Measurements from ENCODE around the gene THG1L.

The THG1L gene

GRCh38 chr5:157747766-157748700 is 16.8 kb downstream of the THG1L start:
- no peak overlapping the region for H3K4me3 ChIP-seq (ENCODE audit: low read length, poor library complexity, severe bottlenecking)
- no peaks in the 10 kb centered on the region for H3F3A ChIP-seq (ENCODE audit: low read depth)
- no peaks in the 10 kb centered on the region for H3K27me3 ChIP-seq (ENCODE audit: insufficient read depth, low read length, poor library complexity, severe bottlenecking)
- peaks cover 12% of the 10 kb centered on the region; the same call in 1 of the 2 replicates for H3K79me2 ChIP-seq (ENCODE audit: insufficient read depth, low read length)
- H2AFZ ChIP-seq (ENCODE audit: low read length): no peak overlapping the region
- TF ChIP-seq CTCF (conservative IDR thresholded peaks at IDR 0.05; ENCODE audit: low read length) (no peak), EZH2phosphoT487 (IDR thresholded peaks at IDR 0.05; ENCODE audit: borderline replicate concordance) (no peak)
- H3K9me2 ChIP-seq (replicated peaks; ENCODE audit: low read depth, low read length): no peaks in the 10 kb centered on the region
- no peaks in the 10 kb centered on the region for H3K9me3 ChIP-seq (ENCODE audit: insufficient read depth, low read depth, low read length)
- H3K36me3 ChIP-seq (ENCODE audit: insufficient read depth, low read length): no peaks in the 10 kb centered on the region
- H3K9ac ChIP-seq (ENCODE audit: low read depth, low read length, poor library complexity, severe bottlenecking): no peak overlapping the region
- H3K4me1 ChIP-seq (ENCODE audit: insufficient read depth, low read length, poor library complexity, severe bottlenecking): peaks cover 16% of the 10 kb centered on the region
- H3K4me2 ChIP-seq (ENCODE audit: low read depth, low read length, poor library complexity, severe bottlenecking): peak overlapping the region; percentile 7
- no peaks in the 10 kb centered on the region for H4K20me1 ChIP-seq (ENCODE audit: insufficient read depth, low read length, poor library complexity, severe bottlenecking)

GRCh38 chr5:157748760-157749461 is 17.7 kb downstream of the THG1L start:
- Histone ChIP-seq H3K9ac (ENCODE audit: low read depth, low read length, poor library complexity, severe bottlenecking) (no peak overlapping the region), H3K4me2 (ENCODE audit: low read depth, low read length, poor library complexity, severe bottlenecking) (no peak overlapping the region), H3K4me3 (ENCODE audit: low read length, poor library complexity, severe bottlenecking) (no peak overlapping the region), H3K4me1 (ENCODE audit: insufficient read depth, low read length, poor library complexity, severe bottlenecking) (peaks cover 14% of the 10 kb centered on the region), H3K36me3 (ENCODE audit: insufficient read depth, low read length) (peaks cover under 1% of the 10 kb centered on the region; the same call in 1 of the 2 replicates), H3K9me2 (replicated peaks; ENCODE audit: low read depth, low read length) (no peaks in the 10 kb centered on the region), H3K79me2 (ENCODE audit: insufficient read depth, low read length) (peaks cover 12% of the 10 kb centered on the region; the same call in 1 of the 2 replicates), H2AFZ (ENCODE audit: low read length) (no peak overlapping the region), H3K27me3 (ENCODE audit: insufficient read depth, low read length, poor library complexity, severe bottlenecking) (no peaks in the 10 kb centered on the region), H3K9me3 (ENCODE audit: insufficient read depth, low read depth, low read length) (no peaks in the 10 kb centered on the region), H3F3A (ENCODE audit: low read depth) (no peaks in the 10 kb centered on the region), H4K20me1 (ENCODE audit: insufficient read depth, low read length, poor library complexity, severe bottlenecking) (no peaks in the 10 kb centered on the region)
- TF ChIP-seq CTCF (conservative IDR thresholded peaks at IDR 0.05; ENCODE audit: low read length) (no peak), EZH2phosphoT487 (IDR thresholded peaks at IDR 0.05; ENCODE audit: borderline replicate concordance) (no peak)

GRCh38 chr5:157749462-157749799 is 18.2 kb downstream of the THG1L start:
- Histone ChIP-seq H3K36me3 (ENCODE audit: insufficient read depth, low read length) (peaks cover 3% of the 10 kb centered on the region; the same call in 1 of the 2 replicates), H3K9me3 (ENCODE audit: insufficient read depth, low read depth, low read length) (no peaks in the 10 kb centered on the region), H3K9ac (ENCODE audit: low read depth, low read length, poor library complexity, severe bottlenecking) (no peak overlapping the region), H3F3A (ENCODE audit: low read depth) (no peaks in the 10 kb centered on the region), H2AFZ (ENCODE audit: low read length) (no peak overlapping the region), H3K79me2 (ENCODE audit: insufficient read depth, low read length) (0 out of 2 replicates have a peak, but pooled peaks cover 8% of the 10 kb centered on the region), H4K20me1 (ENCODE audit: insufficient read depth, low read length, poor library complexity, severe bottlenecking) (no peaks in the 10 kb centered on the region), H3K4me1 (ENCODE audit: insufficient read depth, low read length, poor library complexity, severe bottlenecking) (peaks cover 14% of the 10 kb centered on the region), H3K4me3 (ENCODE audit: low read length, poor library complexity, severe bottlenecking) (no peak overlapping the region), H3K27me3 (ENCODE audit: insufficient read depth, low read length, poor library complexity, severe bottlenecking) (no peaks in the 10 kb centered on the region), H3K9me2 (replicated peaks; ENCODE audit: low read depth, low read length) (no peaks in the 10 kb centered on the region), H3K4me2 (ENCODE audit: low read depth, low read length, poor library complexity, severe bottlenecking) (no peak overlapping the region)
- TF ChIP-seq EZH2phosphoT487 (IDR thresholded peaks at IDR 0.05; ENCODE audit: borderline replicate concordance) (no peak), CTCF (conservative IDR thresholded peaks at IDR 0.05; ENCODE audit: low read length) (no peak)
